Ovary (tissue), 3 donors: Measurements from ENCODE around the gene RALB.

ENCODE experiments used
- CTCF ChIP-seq, 3 donors: fragments of 450-650 bp in 2 of 3; fragments of 200-600 bp in 1 of 3; IDR thresholded peaks; one replicate each; pipeline versions ENCODE4 v1.5.1 to v1.8.0; 2016 to 2022; ENCODE audit warnings: antibody characterized with exemption in 3 of 3, mild to moderate bottlenecking in 1 of 3
- EP300 ChIP-seq: sonication (generic); formaldehyde crosslinking; IDR thresholded peaks from one replicate; pipeline ENCODE4 v1.6.1; 2017; ENCODE audit warnings: antibody characterized with exemption
- POLR2A ChIP-seq: fragments of 450-650 bp; IDR thresholded peaks from one replicate; pipeline ENCODE4 v1.6.1; 2017; ENCODE audit warnings: antibody characterized with exemption, mild to moderate bottlenecking, moderate library complexity
- donor health status: DM: no; HTN: no; CAD: no.

GRCh38 chr2:120313695-120314615 is 61.3 kb downstream of the RALB start:
- TF ChIP-seq POLR2A (no peak), CTCF (IDR thresholded peaks at IDR 0.05) (no peak), EP300 (no peak)
